DND-41 (cell line): ENCODE results near the gene SLC22A7.

Experiments used
- CTCF ChIP-seq: IDR thresholded peaks from 2 replicates; pipeline ENCODE4 v1.5.1; 2012; ENCODE audit warnings: borderline replicate concordance, low read length, moderate library complexity, mild to moderate bottlenecking; ENCODE audit not compliant: poor library complexity, severe bottlenecking; ENCODE audit errors: extremely low read depth
- EZH2 ChIP-seq: IDR thresholded peaks from 3 replicates; pipeline ENCODE4 v1.6.1; 2012; ENCODE audit warnings: borderline replicate concordance, low read depth, mild to moderate bottlenecking, moderate library complexity, low read length, inconsistent platforms; ENCODE audit not compliant: severe bottlenecking

GRCh38 chr6:43318011-43318410 lies 20.0 kb downstream of the SLC22A7 start:
- TF ChIP-seq EZH2, result no peak
- no peak for TF ChIP-seq CTCF
